B cell (primary cell): ENCODE results near the gene PGP. TPM values are rescaled to one million over a fixed set of nuclear protein-coding genes. Genes with fewer than 3 reads are reported as not detected.

Source experiments
- ATAC-seq: fragments of 200-7000 bp; cut with Tn5 transposase; one replicate; pipeline ENCODE4 v1.10.0; 2021; ENCODE audit warnings: low read depth, mild to moderate bottlenecking, moderate number of reproducible peaks, moderate library complexity
- CTCF ChIA-PET: fragments of 350-600 bp; sonication (Branson Sonifier 250); formaldehyde crosslinking; loops from one replicate; lab custom pipeline; 2021; ENCODE audit warnings: antibody characterized with exemption, inconsistent platforms; lab: Charles Lee
- POLR2A ChIA-PET: fragments of 350-600 bp; sonication (Branson Sonifier 250); formaldehyde crosslinking; loops from one replicate; lab custom pipeline; 2021; ENCODE audit warnings: antibody characterized with exemption; lab: Charles Lee
- DNase-seq: peaks from one replicate; pipeline ENCODE4 v3.0.0; 2013
- H2AFZ ChIP-seq: 2 replicates; pipeline ENCODE4 v1.6.1; 2012; ENCODE audit warnings: mild to moderate bottlenecking, low read depth, low read length; ENCODE audit not compliant: insufficient read depth, poor library complexity, severe bottlenecking
- H3K27ac ChIP-seq, 2 donors: 1 replicate in 1 of 2; 2 replicates in 1 of 2; pipeline ENCODE4 v1.5.1; 2012 to 2013; ENCODE audit warnings: low read length in 2 of 2, mild to moderate bottlenecking in 2 of 2, moderate library complexity in 1 of 2
- H3K27me3 ChIP-seq, 4 experiments: fragments of 200-600 bp in 1 of 4; sonication (generic) in 1 of 4; replicated peaks in 1 of 4; 1 replicate in 2 of 4; 2 replicates in 2 of 4; pipeline versions ENCODE4 v1.6.1 to v1.7.0; 2013 to 2016; ENCODE audit warnings: low read length in 3 of 4, mild to moderate bottlenecking in 2 of 4, mixed read lengths in 1 of 4, moderate library complexity in 1 of 4; ENCODE audit not compliant: insufficient read depth in 4 of 4, control insufficient read depth in 3 of 4; ENCODE audit errors: control extremely low read depth in 1 of 4
- H3K36me3 ChIP-seq, 2 experiments: replicated peaks in 1 of 2; 1 replicate in 1 of 2; 2 replicates in 1 of 2; pipeline versions ENCODE4 v1.6.1 to v1.7.1; 2013; ENCODE audit warnings: low read length in 1 of 2; ENCODE audit not compliant: insufficient read depth in 2 of 2, control insufficient read depth in 1 of 2; ENCODE audit errors: control extremely low read depth in 1 of 2, extremely low read depth in 1 of 2
- H3K4me1 ChIP-seq, 2 donors: fragments of 200-600 bp in 1 of 2; sonication (generic) in 1 of 2; 1 replicate in 1 of 2; 2 replicates in 1 of 2; pipeline versions ENCODE4 v1.5.1 to v1.6.1; 2013 to 2017; ENCODE audit warnings: low read length in 2 of 2; ENCODE audit not compliant: control insufficient read depth in 2 of 2, insufficient read depth in 2 of 2
- H3K4me2 ChIP-seq: replicated peaks from 2 replicates; pipeline ENCODE3; 2012; ENCODE audit warnings: mild to moderate bottlenecking, low read depth, low read length; ENCODE audit not compliant: poor library complexity, severe bottlenecking
- H3K4me3 ChIP-seq, 5 experiments: fragments of 200-600 bp in 1 of 5; sonication (generic) in 1 of 5; 1 replicate in 3 of 5; 2 replicates in 2 of 5; pipeline versions ENCODE4 v1.5.1 to v1.7.0; 2011 to 2016; ENCODE audit warnings: low read length in 4 of 5, mild to moderate bottlenecking in 4 of 5, low read depth in 2 of 5, control low read depth in 1 of 5, moderate library complexity in 1 of 5; ENCODE audit not compliant: insufficient read depth in 1 of 5; ENCODE audit errors: control extremely low read depth in 1 of 5, extremely low read depth in 1 of 5
- H3K79me2 ChIP-seq: fragments of 200-600 bp; sonication (generic); one replicate; pipeline ENCODE4 v1.6.0; 2016; ENCODE audit warnings: low read length; ENCODE audit not compliant: control insufficient read depth, insufficient read depth
- H3K9ac ChIP-seq: fragments of 200-600 bp; sonication (generic); 2 replicates; pipeline ENCODE4 v1.6.1; 2017; ENCODE audit warnings: mild to moderate bottlenecking, low read length, moderate library complexity
- H3K9me3 ChIP-seq, 3 donors: one replicate each; pipeline versions ENCODE4 v1.6.1 to v1.7.1; 2013; ENCODE audit warnings: low read length in 2 of 3; ENCODE audit not compliant: control insufficient read depth in 2 of 3, insufficient read depth in 1 of 3; ENCODE audit errors: control extremely low read depth in 1 of 3
- H4K20me1 ChIP-seq: 2 replicates; pipeline ENCODE4 v1.6.0; 2012; ENCODE audit warnings: mild to moderate bottlenecking, low read length; ENCODE audit not compliant: insufficient read depth, control insufficient read depth, poor library complexity, severe bottlenecking
- H3K27ac Mint-ChIP-seq: one replicate; pipeline ENCODE4 v1.8.0; 2021; ENCODE audit warnings: mixed read lengths
- H3K27me3 Mint-ChIP-seq: one replicate; pipeline ENCODE4 v1.8.0; 2021; ENCODE audit warnings: mixed read lengths
- H3K4me1 Mint-ChIP-seq: one replicate; pipeline ENCODE4 v1.8.0; 2021; ENCODE audit warnings: mixed read lengths
- H3K4me3 Mint-ChIP-seq: one replicate; pipeline ENCODE4 v1.8.0; 2021; ENCODE audit warnings: mixed read lengths
- H3K9me3 Mint-ChIP-seq: one replicate; pipeline ENCODE4 v1.8.0; 2022; ENCODE audit warnings: mixed read lengths; ENCODE audit not compliant: insufficient read depth
- CTCF ChIP-seq: fragments of 200-600 bp; IDR thresholded peaks from one replicate; pipeline ENCODE4 v1.8.0; 2022; ENCODE audit warnings: antibody characterized with exemption, mild to moderate bottlenecking
- EZH2 ChIP-seq: IDR thresholded peaks from 2 replicates; pipeline ENCODE4 v1.6.1; 2012; ENCODE audit warnings: borderline replicate concordance, low read depth, mild to moderate bottlenecking, moderate library complexity, low read length; ENCODE audit not compliant: insufficient read depth, poor library complexity, severe bottlenecking
- WGBS: methylation state at CpG from one replicate; pipeline ENCODE4 v1.1.5; 2013; ENCODE audit warnings: missing lambda C conversion rate; ENCODE audit not compliant: insufficient coverage; 5-methylcytosine and 5-hydroxymethylcytosine counted together
- intact Hi-C: fragments of 100-400 bp; cut with micrococcal nuclease; formaldehyde crosslinking; loops from one replicate; pipeline ENCODE4 v1.10.0; 2022
- polyA plus RNA-seq: library from polyadenylated mRNA; depleted of rRNA; stranded (reverse); fragments of >200 nt; gene quantifications from 2 replicates; pipeline ENCODE4 v1.2.3, GENCODE V29; 2012
- total RNA-seq, 2 donors: library from RNA; stranded (reverse); fragments of 120-200 nt in 1 of 2; gene quantifications; 1 replicate in 1 of 2; 2 replicates in 1 of 2; pipeline versions ENCODE4 v1.2.3 to v1.2.4, GENCODE V29; 2013 to 2022

PGP gene
- total and polyA plus RNA-seq, 2 donors (not counting 1 experiment from before 2014, with no cell fraction given) = 15.4 to 16.5 TPM

DNA sequence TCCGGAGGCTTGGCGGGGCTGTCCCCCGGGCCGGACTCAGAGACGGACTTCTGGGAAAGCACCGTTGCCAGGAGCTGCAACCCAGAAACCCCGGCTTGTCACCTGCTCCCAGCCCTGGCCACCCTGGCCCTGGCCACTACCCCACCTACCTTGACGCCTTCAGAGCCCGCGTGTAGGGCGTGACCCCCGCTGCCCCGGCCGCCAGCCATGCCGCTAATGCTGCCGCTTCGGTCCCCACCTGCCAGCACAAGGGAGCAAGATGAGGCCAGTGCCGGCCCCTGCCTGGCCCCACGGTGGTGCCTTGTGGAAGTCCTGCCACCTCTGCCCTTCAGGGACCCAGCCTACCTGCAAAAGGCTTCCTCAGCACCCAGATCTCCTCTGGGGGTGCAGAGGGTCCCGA is 29.7 kb downstream of the PGP start:
- no peak overlapping the region for H3K4me3 Mint-ChIP-seq
- CTCF ChIA-PET = no interaction called here
- H3K9me3 Mint-ChIP-seq = no peaks in the 10 kb centered on the region
- DNase-seq (no peak), ATAC-seq (no peak)
- no peaks in the 10 kb centered on the region for H3K4me1 ChIP-seq
- no peaks in the 10 kb centered on the region for H3K27me3 Mint-ChIP-seq
- H3K27me3 ChIP-seq = no peaks in the 10 kb centered on the region
- peaks cover 7% of the 10 kb centered on the region for H3K4me1 Mint-ChIP-seq
- H4K20me1 ChIP-seq = no peaks in the 10 kb centered on the region
- H3K4me2 ChIP-seq = no peak overlapping the region
- H3K9me3 ChIP-seq = no peaks in the 10 kb centered on the region
- H3K27ac ChIP-seq = no peak overlapping the region
- no peak overlapping the region for H3K4me3 ChIP-seq
- no peaks in the 10 kb centered on the region for H3K79me2 ChIP-seq
- POLR2A ChIA-PET = no interaction called here
- H3K9ac ChIP-seq = no peak overlapping the region
- WGBS = 95% methylated on average over 20 of the region's 20 CpGs
- no peak overlapping the region for H3K27ac Mint-ChIP-seq
- TF ChIP-seq CTCF (no peak), EZH2 (no peak)
- intact Hi-C loops = no loop called here
- no peaks in the 10 kb centered on the region for H3K36me3 ChIP-seq
- H2AFZ ChIP-seq = no peak overlapping the region

- ChIA-PET CTCF (no interaction called here), POLR2A (no interaction called here)
- DNase-seq (no peak), ATAC-seq (no peak)
- no peaks in the 10 kb centered on the region for H3K79me2 ChIP-seq
- Mint-ChIP-seq H3K27ac (peak overlapping the region; percentile 32), H3K27me3 (no peaks in the 10 kb centered on the region), H3K9me3 (no peaks in the 10 kb centered on the region), H3K4me3 (no peak overlapping the region), H3K4me1 (peaks cover 7% of the 10 kb centered on the region)
- H4K20me1 ChIP-seq = no peaks in the 10 kb centered on the region
- intact Hi-C loops = no loop called here
- H2AFZ ChIP-seq = no peak overlapping the region
- no peak overlapping the region for H3K27ac ChIP-seq
- H3K9ac ChIP-seq = no peak overlapping the region
- H3K4me2 ChIP-seq = no peak overlapping the region
- TF ChIP-seq CTCF (no peak), EZH2 (no peak)
- no peaks in the 10 kb centered on the region for H3K27me3 ChIP-seq
- no peak overlapping the region for H3K4me3 ChIP-seq
- 94% methylated on average over 19 of the region's 19 CpGs for WGBS
- no peaks in the 10 kb centered on the region for H3K4me1 ChIP-seq
- H3K36me3 ChIP-seq = no peaks in the 10 kb centered on the region
- H3K9me3 ChIP-seq = no peaks in the 10 kb centered on the region
Measured at GRCh38 chr16:2184346-2184745, 30.3 kb downstream of the PGP start.
